Liver (tissue), 9 donors: ENCODE measurements around the gene ILK. TPM values are rescaled to one million over a fixed set of nuclear protein-coding genes. Genes with fewer than 3 reads are reported as not detected.

ENCODE experiments used
- DNase-seq: peaks from one replicate; pipeline ENCODE4 v3.0.0-alpha.2; 2017; ENCODE audit warnings: low spot score
- H3K27ac ChIP-seq, 2 donors: one replicate each; pipeline ENCODE4 v1.7.0; 2013; ENCODE audit warnings: inconsistent platforms in 2 of 2, low read length in 2 of 2, control low read depth in 1 of 2, low read depth in 1 of 2, mild to moderate bottlenecking in 1 of 2
- H3K27me3 ChIP-seq, 4 donors: one replicate each; pipeline versions ENCODE4 v1.6.1 to v1.7.0; 2013; ENCODE audit warnings: low read length in 3 of 4, inconsistent platforms in 1 of 4, mild to moderate bottlenecking in 1 of 4, moderate library complexity in 1 of 4; ENCODE audit not compliant: control insufficient read depth in 4 of 4, insufficient read depth in 4 of 4
- H3K36me3 ChIP-seq, 4 donors: one replicate each; pipeline versions ENCODE4 v1.6.1 to v1.7.0; 2013; ENCODE audit warnings: low read length in 3 of 4, mild to moderate bottlenecking in 3 of 4, low read depth in 1 of 4, moderate library complexity in 1 of 4; ENCODE audit not compliant: control insufficient read depth in 4 of 4, insufficient read depth in 3 of 4
- H3K4me1 ChIP-seq, 4 donors: one replicate each; pipeline versions ENCODE4 v1.6.1 to v1.7.0; 2013; ENCODE audit warnings: low read length in 3 of 4, mild to moderate bottlenecking in 3 of 4, moderate library complexity in 1 of 4; ENCODE audit not compliant: control insufficient read depth in 4 of 4, insufficient read depth in 4 of 4
- H3K4me3 ChIP-seq, 3 donors: one replicate each; pipeline versions ENCODE4 v1.6.1 to v1.7.0; 2013; ENCODE audit warnings: low read length in 3 of 3, control low read depth in 1 of 3, low read depth in 1 of 3, mild to moderate bottlenecking in 1 of 3
- H3K9ac ChIP-seq, 2 donors: one replicate each; pipeline ENCODE4 v1.7.0; 2013; ENCODE audit warnings: low read length in 2 of 2, mild to moderate bottlenecking in 2 of 2, moderate library complexity in 2 of 2, control low read depth in 1 of 2, low read depth in 1 of 2
- H3K9me3 ChIP-seq, 4 donors: one replicate each; pipeline versions ENCODE4 v1.6.1 to v1.7.0; 2013; ENCODE audit warnings: low read length in 3 of 4; ENCODE audit not compliant: control insufficient read depth in 4 of 4
- EGR1 ChIP-seq, 2 donors: IDR thresholded peaks; 2 replicates each; pipeline ENCODE4 v1.6.1; 2016 to 2018; ENCODE audit warnings: antibody characterized with exemption in 2 of 2, low read depth in 2 of 2
- FOXA1 ChIP-seq: IDR thresholded peaks from 2 replicates; pipeline ENCODE4 v1.6.1; 2016; ENCODE audit warnings: antibody characterized with exemption
- FOXA2 ChIP-seq: IDR thresholded peaks from 2 replicates; pipeline ENCODE4 v1.6.1; 2016; ENCODE audit warnings: antibody characterized with exemption
- GABPA ChIP-seq, 2 donors: IDR thresholded peaks in 1 of 2; conservative IDR thresholded peaks in 1 of 2; 2 replicates each; pipeline ENCODE4 v1.6.1; 2016; ENCODE audit warnings: antibody characterized with exemption in 2 of 2, mild to moderate bottlenecking in 1 of 2, moderate library complexity in 1 of 2
- HNF4A ChIP-seq, 2 donors: conservative IDR thresholded peaks; 2 replicates each; pipeline ENCODE4 v1.6.1; 2016; ENCODE audit warnings: antibody characterized with exemption in 2 of 2, mild to moderate bottlenecking in 2 of 2
- HNF4G ChIP-seq: IDR thresholded peaks from 2 replicates; pipeline ENCODE4 v1.6.1; 2016; ENCODE audit warnings: antibody characterized with exemption
- JUND ChIP-seq, 2 donors: IDR thresholded peaks; 2 replicates each; pipeline ENCODE4 v1.6.1; 2016; ENCODE audit warnings: antibody characterized with exemption in 2 of 2
- NR2F2 ChIP-seq: IDR thresholded peaks from 2 replicates; pipeline ENCODE4 v1.6.1; 2016; ENCODE audit warnings: antibody characterized with exemption
- RAD21 ChIP-seq, 2 donors: IDR thresholded peaks; 2 replicates each; pipeline ENCODE4 v1.6.1; 2016; ENCODE audit warnings: antibody characterized with exemption in 2 of 2, mild to moderate bottlenecking in 2 of 2
- RXRA ChIP-seq, 2 donors: IDR thresholded peaks; 2 replicates each; pipeline ENCODE4 v1.6.1; 2017 to 2018; ENCODE audit warnings: antibody characterized with exemption in 2 of 2, mild to moderate bottlenecking in 1 of 2
- SP1 ChIP-seq: IDR thresholded peaks from 2 replicates; pipeline ENCODE4 v1.6.1; 2018; ENCODE audit warnings: antibody characterized with exemption, mild to moderate bottlenecking
- TAF1 ChIP-seq: conservative IDR thresholded peaks from 2 replicates; pipeline ENCODE4 v1.6.1; 2016; ENCODE audit warnings: antibody characterized with exemption, mild to moderate bottlenecking
- YY1 ChIP-seq: IDR thresholded peaks from 2 replicates; pipeline ENCODE4 v1.6.1; 2016; ENCODE audit warnings: antibody characterized with exemption, mild to moderate bottlenecking
- WGBS: extraction: QIAGEN DNeasy Blood & Tissue Kit; methylation state at CpG from one replicate; pipeline ENCODE4 v1.1.7; 2013; 5-methylcytosine and 5-hydroxymethylcytosine counted together
- polyA plus RNA-seq, 2 donors: library from polyadenylated mRNA; stranded (reverse) in 1 of 2; unstranded in 1 of 2; fragments of 200-250 nt in 1 of 2; fragments of >200 nt in 1 of 2; fragmentation: Nextera tagmentation in 1 of 2; extraction: Ambion mirVana in 1 of 2; gene quantifications; one replicate each; pipeline versions ENCODE4 v1.2.1 to v1.2.3, GENCODE V29; 2013 to 2015
- total RNA-seq, 2 donors: library from RNA; depleted of rRNA; stranded (reverse); fragments of >200 nt; gene quantifications; one replicate each; pipeline ENCODE4 v1.2.3, GENCODE V29; 2014
- TF ChIP-seq, protein P1 (sequence below): IDR thresholded peaks from 2 replicates; pipeline ENCODE4 v1.6.1; 2016; ENCODE audit warnings: antibody characterized with exemption
- TF ChIP-seq, protein P2 (sequence below): fragments of 150-350 bp; IDR thresholded peaks from 2 replicates; pipeline ENCODE4 v1.5.1; 2017; ENCODE audit warnings: improper control_type of control experiment, low read depth, low read length; ENCODE audit not compliant: missing input control
- TF ChIP-seq, protein P3 (sequence below): IDR thresholded peaks from 2 replicates; pipeline ENCODE4 v1.6.1; 2016; ENCODE audit warnings: antibody characterized with exemption, mild to moderate bottlenecking
- TF ChIP-seq, protein P4 (sequence below): IDR thresholded peaks from 2 replicates; pipeline ENCODE4 v1.6.1; 2016; ENCODE audit warnings: antibody characterized with exemption
- donor health status: healthy.
- donor health status: healthy.
- donor health status: healthy.
- donor health status: healthy.
- donor health status: healthy.

The ILK gene
- total and polyA plus RNA-seq, 4 donors, result 29.6 to 69.1 (median 48.2) TPM

DNA sequence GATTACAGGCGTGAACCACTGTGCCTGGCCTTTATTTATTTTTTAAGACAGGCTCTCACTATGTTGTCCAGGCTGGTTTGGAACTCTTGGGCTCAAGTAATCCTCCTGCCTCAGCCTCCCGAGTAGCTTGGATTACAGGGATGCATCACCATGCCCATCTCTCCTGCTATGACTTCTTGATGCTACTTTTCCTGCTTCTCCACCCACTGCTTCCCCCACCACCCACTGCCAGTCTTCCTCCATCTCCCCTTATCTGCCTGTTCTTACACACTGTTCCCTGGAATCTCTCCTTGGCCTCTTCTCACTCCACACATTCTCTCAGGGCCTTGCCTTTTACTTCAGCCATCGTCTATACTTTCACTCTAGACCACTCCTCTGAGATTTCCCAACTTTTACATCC, 32.9 kb downstream of the ILK start:
- no peak overlapping the region for H3K9ac ChIP-seq
- H3K4me1 ChIP-seq, result peaks cover 3 to 42% (median 27%) of the 10 kb centered on the region in 4 donors
- H3K27ac ChIP-seq, result peak overlapping the region in 1 of 2 donors; percentile 28
- 88% methylated on average over 3 of the region's 3 CpGs for WGBS
- no peak for DNase-seq
- no peaks in the 10 kb centered on the region for H3K9me3 ChIP-seq
- TF ChIP-seq YY1 (no peak), GABPA (IDR thresholded peaks at IDR 0.05 in 1 of 2, conservative IDR thresholded peaks at IDR 0.05 in 1 of 2) (no peak), HNF4G (no peak), TAF1 (no peak), FOXA1 (no peak)
- TF ChIP-seq, protein P1, sequence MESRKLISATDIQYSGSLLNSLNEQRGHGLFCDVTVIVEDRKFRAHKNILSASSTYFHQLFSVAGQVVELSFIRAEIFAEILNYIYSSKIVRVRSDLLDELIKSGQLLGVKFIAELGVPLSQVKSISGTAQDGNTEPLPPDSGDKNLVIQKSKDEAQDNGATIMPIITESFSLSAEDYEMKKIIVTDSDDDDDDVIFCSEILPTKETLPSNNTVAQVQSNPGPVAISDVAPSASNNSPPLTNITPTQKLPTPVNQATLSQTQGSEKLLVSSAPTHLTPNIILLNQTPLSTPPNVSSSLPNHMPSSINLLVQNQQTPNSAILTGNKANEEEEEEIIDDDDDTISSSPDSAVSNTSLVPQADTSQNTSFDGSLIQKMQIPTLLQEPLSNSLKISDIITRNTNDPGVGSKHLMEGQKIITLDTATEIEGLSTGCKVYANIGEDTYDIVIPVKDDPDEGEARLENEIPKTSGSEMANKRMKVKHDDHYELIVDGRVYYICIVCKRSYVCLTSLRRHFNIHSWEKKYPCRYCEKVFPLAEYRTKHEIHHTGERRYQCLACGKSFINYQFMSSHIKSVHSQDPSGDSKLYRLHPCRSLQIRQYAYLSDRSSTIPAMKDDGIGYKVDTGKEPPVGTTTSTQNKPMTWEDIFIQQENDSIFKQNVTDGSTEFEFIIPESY, result no peak
- H3K4me3 ChIP-seq, result no peak overlapping the region
- H3K36me3 ChIP-seq, result no peaks in the 10 kb centered on the region
- no peaks in the 10 kb centered on the region for H3K27me3 ChIP-seq

DNA sequence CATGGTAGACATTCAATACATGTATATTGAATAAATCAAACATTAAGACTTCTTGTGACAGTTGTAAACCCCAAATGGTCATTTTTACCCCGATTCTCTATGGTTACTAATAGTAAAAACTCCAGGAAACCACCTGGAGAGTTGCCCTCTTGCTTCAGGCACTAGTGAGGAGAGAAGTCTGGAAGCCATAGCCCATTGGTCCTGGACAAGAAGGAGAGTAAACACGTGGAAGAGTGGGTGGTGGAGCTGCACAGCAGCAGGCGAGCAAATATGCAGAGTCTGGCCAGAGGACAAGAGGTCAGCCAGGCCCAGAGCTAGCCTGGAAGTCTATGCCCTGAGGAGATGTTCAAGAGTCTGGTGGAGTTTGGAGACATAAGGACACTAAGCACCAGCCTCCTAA, 34.3 kb downstream of the ILK start:
- Histone ChIP-seq H3K4me1 (peaks cover 3 to 42% (median 27%) of the 10 kb centered on the region in 4 donors), H3K9ac (no peak overlapping the region), H3K4me3 (no peak overlapping the region), H3K9me3 (no peaks in the 10 kb centered on the region), H3K36me3 (no peaks in the 10 kb centered on the region), H3K27me3 (no peaks in the 10 kb centered on the region), H3K27ac (peak overlapping the region; percentile 7 to 16)
- 18% methylated on average over 3 of the region's 3 CpGs for WGBS
- TF ChIP-seq, protein P2, sequence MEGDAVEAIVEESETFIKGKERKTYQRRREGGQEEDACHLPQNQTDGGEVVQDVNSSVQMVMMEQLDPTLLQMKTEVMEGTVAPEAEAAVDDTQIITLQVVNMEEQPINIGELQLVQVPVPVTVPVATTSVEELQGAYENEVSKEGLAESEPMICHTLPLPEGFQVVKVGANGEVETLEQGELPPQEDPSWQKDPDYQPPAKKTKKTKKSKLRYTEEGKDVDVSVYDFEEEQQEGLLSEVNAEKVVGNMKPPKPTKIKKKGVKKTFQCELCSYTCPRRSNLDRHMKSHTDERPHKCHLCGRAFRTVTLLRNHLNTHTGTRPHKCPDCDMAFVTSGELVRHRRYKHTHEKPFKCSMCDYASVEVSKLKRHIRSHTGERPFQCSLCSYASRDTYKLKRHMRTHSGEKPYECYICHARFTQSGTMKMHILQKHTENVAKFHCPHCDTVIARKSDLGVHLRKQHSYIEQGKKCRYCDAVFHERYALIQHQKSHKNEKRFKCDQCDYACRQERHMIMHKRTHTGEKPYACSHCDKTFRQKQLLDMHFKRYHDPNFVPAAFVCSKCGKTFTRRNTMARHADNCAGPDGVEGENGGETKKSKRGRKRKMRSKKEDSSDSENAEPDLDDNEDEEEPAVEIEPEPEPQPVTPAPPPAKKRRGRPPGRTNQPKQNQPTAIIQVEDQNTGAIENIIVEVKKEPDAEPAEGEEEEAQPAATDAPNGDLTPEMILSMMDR, result no peak
- TF ChIP-seq FOXA1 (peak; percentile 45), YY1 (peak; percentile 67), HNF4A (conservative IDR thresholded peaks at IDR 0.05) (peak; percentile 75 to 79), RAD21 (IDR thresholded peaks at IDR 0.05) (no peak), FOXA2 (peak; percentile 31), RXRA (IDR thresholded peaks at IDR 0.05) (peak; percentile 57 to 67), JUND (IDR thresholded peaks at IDR 0.05) (peak in 1 of 2 donors; percentile 51), HNF4G (no peak), NR2F2 (peak; percentile 75), SP1 (peak; percentile 55), EGR1 (IDR thresholded peaks at IDR 0.05; ENCODE audit: low read depth in 2 of 2) (peak; percentile 76 to 80)
- TF ChIP-seq, protein P3, sequence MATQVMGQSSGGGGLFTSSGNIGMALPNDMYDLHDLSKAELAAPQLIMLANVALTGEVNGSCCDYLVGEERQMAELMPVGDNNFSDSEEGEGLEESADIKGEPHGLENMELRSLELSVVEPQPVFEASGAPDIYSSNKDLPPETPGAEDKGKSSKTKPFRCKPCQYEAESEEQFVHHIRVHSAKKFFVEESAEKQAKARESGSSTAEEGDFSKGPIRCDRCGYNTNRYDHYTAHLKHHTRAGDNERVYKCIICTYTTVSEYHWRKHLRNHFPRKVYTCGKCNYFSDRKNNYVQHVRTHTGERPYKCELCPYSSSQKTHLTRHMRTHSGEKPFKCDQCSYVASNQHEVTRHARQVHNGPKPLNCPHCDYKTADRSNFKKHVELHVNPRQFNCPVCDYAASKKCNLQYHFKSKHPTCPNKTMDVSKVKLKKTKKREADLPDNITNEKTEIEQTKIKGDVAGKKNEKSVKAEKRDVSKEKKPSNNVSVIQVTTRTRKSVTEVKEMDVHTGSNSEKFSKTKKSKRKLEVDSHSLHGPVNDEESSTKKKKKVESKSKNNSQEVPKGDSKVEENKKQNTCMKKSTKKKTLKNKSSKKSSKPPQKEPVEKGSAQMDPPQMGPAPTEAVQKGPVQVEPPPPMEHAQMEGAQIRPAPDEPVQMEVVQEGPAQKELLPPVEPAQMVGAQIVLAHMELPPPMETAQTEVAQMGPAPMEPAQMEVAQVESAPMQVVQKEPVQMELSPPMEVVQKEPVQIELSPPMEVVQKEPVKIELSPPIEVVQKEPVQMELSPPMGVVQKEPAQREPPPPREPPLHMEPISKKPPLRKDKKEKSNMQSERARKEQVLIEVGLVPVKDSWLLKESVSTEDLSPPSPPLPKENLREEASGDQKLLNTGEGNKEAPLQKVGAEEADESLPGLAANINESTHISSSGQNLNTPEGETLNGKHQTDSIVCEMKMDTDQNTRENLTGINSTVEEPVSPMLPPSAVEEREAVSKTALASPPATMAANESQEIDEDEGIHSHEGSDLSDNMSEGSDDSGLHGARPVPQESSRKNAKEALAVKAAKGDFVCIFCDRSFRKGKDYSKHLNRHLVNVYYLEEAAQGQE, result no peak
- TF ChIP-seq, protein P4, sequence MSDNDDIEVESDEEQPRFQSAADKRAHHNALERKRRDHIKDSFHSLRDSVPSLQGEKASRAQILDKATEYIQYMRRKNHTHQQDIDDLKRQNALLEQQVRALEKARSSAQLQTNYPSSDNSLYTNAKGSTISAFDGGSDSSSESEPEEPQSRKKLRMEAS, result peak; percentile 60
- no peak for DNase-seq
